Pancreas (tissue), 10 donors: Measurements from ENCODE around the gene OR2G6. TPM values are rescaled to one million over a fixed set of nuclear protein-coding genes. Genes with fewer than 3 reads are reported as not detected.

Experiments used
- ATAC-seq, 4 donors: fragments of 200-7000 bp; cut with Tn5 transposase; one replicate each; pipeline versions ENCODE4 v1.8.0 to v1.9.1; 2020; ENCODE audit warnings: mild to moderate bottlenecking in 4 of 4, moderate library complexity in 4 of 4
- DNase-seq, 6 donors: peaks; one replicate each; pipeline ENCODE4 v3.0.0-alpha.2; 2020
- FAIRE-seq: peaks from 2 replicates; lab custom pipeline; 2012; peaks lifted over from hg19 to GRCh38; lab: Jason Lieb, UNC
- H3K27ac ChIP-seq, 4 donors: fragments of 200-600 bp; sonication (generic); 1 replicate in 3 of 4; 2 replicates in 1 of 4; pipeline versions ENCODE4 v1.5.0 to v1.8.0; 2020
- H3K27me3 ChIP-seq, 4 donors: fragments of 200-600 bp; one replicate each; pipeline ENCODE4 v1.8.0; 2021
- H3K36me3 ChIP-seq, 3 donors: fragments of 200-600 bp; sonication (generic) in 1 of 3; one replicate each; pipeline versions ENCODE4 v1.5.0 to v1.8.0; 2020 to 2021
- H3K4me1 ChIP-seq, 3 donors: fragments of 200-600 bp; one replicate each; pipeline ENCODE4 v1.8.0; 2021
- H3K4me3 ChIP-seq, 4 donors: fragments of 200-600 bp; sonication (generic) in 2 of 4; one replicate each; pipeline versions ENCODE4 v1.5.0 to v1.8.0; 2020 to 2021
- H3K9me3 ChIP-seq, 4 donors: fragments of 200-600 bp; one replicate each; pipeline ENCODE4 v1.8.0; 2021
- CTCF ChIP-seq, 4 donors: fragments of 200-600 bp; sonication (generic) in 3 of 4; IDR thresholded peaks; one replicate each; pipeline versions ENCODE4 v1.5.0 to v1.8.0; 2021; ENCODE audit warnings: antibody characterized with exemption in 4 of 4
- WGBS, 2 donors: extraction: QIAGEN DNeasy Blood & Tissue Kit; methylation state at CpG; one replicate each; pipeline ENCODE4 v1.1.7; 2013; 5-methylcytosine and 5-hydroxymethylcytosine counted together
- intact Hi-C, 3 donors: fragments of 100-400 bp; cut with DNase I; formaldehyde crosslinking; loops; one replicate each; pipeline versions ENCODE4 v1.11.1 to v1.14.2; 2022
- polyA plus RNA-seq, 2 donors: library from polyadenylated mRNA; stranded (reverse); fragments of 200-250 nt; gene quantifications; one replicate each; pipeline ENCODE4 v1.2.3, GENCODE V29; 2013
- total RNA-seq, 6 donors: library from RNA; stranded (reverse); fragmentation: NEBNext Ultra II Directional in 4 of 6; extraction: Animal tissue kit (Norgen Biotek cat#: 25700) in 4 of 6; gene quantifications; one replicate each; pipeline versions ENCODE4 v1.2.1 to v1.2.4, GENCODE V29; 2021 to 2023
- donor health status: healthy with polysubstance abuse.
- donor health status: DM: no; HTN: no; CAD: no; lungs with moderate emphysema.
- donor health status: DM: no; HTN: no; CAD: no.
- donor health status: control.
- donor health status: control.
- donor health status: Bipolar disorder and iron deficiency.
- donor health status: DM: yes; HTN: yes; CAD: no.
- donor health status: DM: no; HTN: no; CAD: no.
- donor health status: DM: no; HTN: no; CAD: no.
- donor health status: DM: yes; HTN: yes; CAD: no.

Gene OR2G6
- total and polyA plus RNA-seq, 8 donors, result not detected

- Histone ChIP-seq H3K27me3 (no peaks in the 10 kb centered on the region), H3K27ac (no peak overlapping the region), H3K4me3 (no peak overlapping the region), H3K4me1 (no peaks in the 10 kb centered on the region), H3K9me3 (no peaks in the 10 kb centered on the region), H3K36me3 (no peaks in the 10 kb centered on the region)
- 53 to 62% methylated on average over 9 of the region's 9 CpGs for WGBS, 2 donors
- intact Hi-C loops, result no loop called here
- no peak for TF ChIP-seq CTCF (IDR thresholded peaks at IDR 0.05)
- DNase-seq (no peak), ATAC-seq (no peak), FAIRE-seq (no peak)
These were observed 68.5 kb downstream of the OR2G6 start for GRCh38 chr1:248576260-248576980.

Other genes with a start within 250 kb of the OR2G6 start
- gene OR2T33, start 230.1 kb upstream of the OR2G6 start, total RNA-seq, result not detected
- not detected for gene OR2T33, start 230.1 kb upstream of the OR2G6 start, polyA plus RNA-seq
- not detected for gene OR2T12, start 204.6 kb upstream of the OR2G6 start, total RNA-seq
- not detected for gene OR2T12, start 204.6 kb upstream of the OR2G6 start, polyA plus RNA-seq
- gene OR2M7, start 183.5 kb upstream of the OR2G6 start, total RNA-seq, result not detected
- not detected for gene OR2M7, start 183.5 kb upstream of the OR2G6 start, polyA plus RNA-seq
- gene OR14C36, start 159.3 kb upstream of the OR2G6 start, total RNA-seq, result not detected
- not detected for gene OR14C36, start 159.3 kb upstream of the OR2G6 start, polyA plus RNA-seq
- gene OR2T4, start 146.4 kb upstream of the OR2G6 start, total RNA-seq, result not detected
- gene OR2T4, start 146.4 kb upstream of the OR2G6 start, polyA plus RNA-seq, result not detected
- not detected for gene OR2T6, start 132.3 kb upstream of the OR2G6 start, total RNA-seq
- gene OR2T6, start 132.3 kb upstream of the OR2G6 start, polyA plus RNA-seq, result not detected
- gene OR2T1, start 105.0 kb upstream of the OR2G6 start, total RNA-seq, result not detected
- not detected for gene OR2T1, start 105.0 kb upstream of the OR2G6 start, polyA plus RNA-seq
- gene OR2T2, start 62.4 kb upstream of the OR2G6 start, total RNA-seq, result under 1 TPM in 1 of 6 donors, not detected in 5; 0.06 TPM
- gene OR2T2, start 62.4 kb upstream of the OR2G6 start, polyA plus RNA-seq, result not detected
- not detected for gene OR2T3, start 34.7 kb upstream of the OR2G6 start, total RNA-seq
- gene OR2T3, start 34.7 kb upstream of the OR2G6 start, polyA plus RNA-seq, result not detected
- not detected for gene OR2T5, start 19.5 kb upstream of the OR2G6 start, total RNA-seq
- not detected for gene OR2T5, start 19.5 kb upstream of the OR2G6 start, polyA plus RNA-seq
- gene OR2T29, start 54.7 kb downstream of the OR2G6 start, total RNA-seq, result under 1 TPM in 1 of 6 donors, not detected in 5; 0.12 TPM
- not detected for gene OR2T29, start 54.7 kb downstream of the OR2G6 start, polyA plus RNA-seq
- not detected for gene OR2T34, start 66.7 kb downstream of the OR2G6 start, total RNA-seq
- not detected for gene OR2T34, start 66.7 kb downstream of the OR2G6 start, polyA plus RNA-seq
- gene OR2T10, start 89.6 kb downstream of the OR2G6 start, total RNA-seq, result under 1 TPM in 1 of 6 donors, not detected in 5; 0.12 TPM
- gene OR2T10, start 89.6 kb downstream of the OR2G6 start, polyA plus RNA-seq, result under 1 TPM; 0.23 TPM
- under 1 TPM in 2 of 6 donors, not detected in 4; 0.09 to 0.12 TPM for gene OR2T11, start 127.0 kb downstream of the OR2G6 start, total RNA-seq
- under 1 TPM in 1 of 2 donors, not detected in 1; 0.04 TPM for gene OR2T11, start 127.0 kb downstream of the OR2G6 start, polyA plus RNA-seq
- gene OR2T35, start 137.2 kb downstream of the OR2G6 start, total RNA-seq, result not detected
- not detected for gene OR2T35, start 137.2 kb downstream of the OR2G6 start, polyA plus RNA-seq
- gene OR2T27, start 147.5 kb downstream of the OR2G6 start, total RNA-seq, result not detected
- gene OR2T27, start 147.5 kb downstream of the OR2G6 start, polyA plus RNA-seq, result not detected
- not detected for gene OR14I1, start 194.7 kb downstream of the OR2G6 start, total RNA-seq
- gene OR14I1, start 194.7 kb downstream of the OR2G6 start, polyA plus RNA-seq, result not detected
- not detected for gene LYPD8, start 247.7 kb downstream of the OR2G6 start, total RNA-seq
- gene LYPD8, start 247.7 kb downstream of the OR2G6 start, polyA plus RNA-seq, result not detected